ENCODE data around the gene SREBF1. TPM values are rescaled to one million over a fixed set of nuclear protein-coding genes. Genes with fewer than 3 reads are reported as not detected.

The SREBF1 gene
- total and polyA plus RNA-seq, 4 experiments from 2014 or later = 5.0 to 15.5 (median 10.8) TPM

GRCh38 chr17:17780922-17781590, 55.7 kb downstream of the SREBF1 start:
- POLR2A ChIA-PET (ENCODE audit: partially characterized antibody) = no interaction called here
- DNase-seq = peak in 1 of 5 donors; percentile 10
- Mint-ChIP-seq H3K9me3 (no peaks in the 10 kb centered on the region), H3K27ac (peak overlapping the region in 4 of 7 donors; percentile 11 to 75 (median 68)), H3K36me3 (no peaks in the 10 kb centered on the region), H3K4me3 (peak overlapping the region in 7 of 8 donors; percentile 31 to 75 (median 62)), H3K27me3 (no peaks in the 10 kb centered on the region), H3K4me1 (peaks cover 5 to 20% (median 14%) of the 10 kb centered on the region in 4 donors)
- Histone ChIP-seq H3K36me3 (ENCODE audit: insufficient read depth, low read length) (no peaks in the 10 kb centered on the region), H3K4me3 (ENCODE audit: low read length in 2 of 2) (no peak overlapping the region), H3K27me3 (ENCODE audit: insufficient read depth, low read length) (no peaks in the 10 kb centered on the region), H3K27ac (ENCODE audit: low read depth, low read length) (no peak overlapping the region), H3K4me1 (ENCODE audit: insufficient read depth, low read length) (peaks cover 18% of the 10 kb centered on the region), H3K9me3 (ENCODE audit: control insufficient read depth in 1 of 2, low read length in 2 of 2) (no peaks in the 10 kb centered on the region)
- intact Hi-C loops (cut with micrococcal nuclease) = loop anchor here (5.0 kb wide), 1 partner anchor 99 kb away; the partner anchor contains the start of gene RAI1
- CTCF ChIA-PET (ENCODE audit: partially characterized antibody) = no interaction called here

- ChIA-PET POLR2A (ENCODE audit: partially characterized antibody) (interaction anchor here (1.2 kb wide), 1 partner anchor 40 kb away, joined by 3 read pairs; no protein-coding TSS in a partner anchor), CTCF (ENCODE audit: partially characterized antibody) (no interaction called here)
- no peak overlapping the region for H3K4me3 ChIP-seq (ENCODE audit: low read length in 2 of 2)
- no peak overlapping the region for H3K4me3 Mint-ChIP-seq
- H3K9me3 ChIP-seq (ENCODE audit: control insufficient read depth in 1 of 2, low read length in 2 of 2) = no peaks in the 10 kb centered on the region
- peak in 1 of 5 donors; percentile 20 for DNase-seq
- peaks cover 4 to 5% (median 4%) of the 10 kb centered on the region in 4 donors for H3K4me1 Mint-ChIP-seq
- peak overlapping the region in 1 of 7 donors; percentile 47 for H3K27ac Mint-ChIP-seq
- intact Hi-C loops (cut with micrococcal nuclease) = no loop called here
- H3K27me3 ChIP-seq (ENCODE audit: insufficient read depth, low read length) = no peaks in the 10 kb centered on the region
- H3K36me3 ChIP-seq (ENCODE audit: insufficient read depth, low read length) = no peaks in the 10 kb centered on the region
- H3K36me3 Mint-ChIP-seq = no peaks in the 10 kb centered on the region
- H3K27ac ChIP-seq (ENCODE audit: low read depth, low read length) = no peak overlapping the region
- H3K9me3 Mint-ChIP-seq = no peaks in the 10 kb centered on the region
- H3K27me3 Mint-ChIP-seq = no peaks in the 10 kb centered on the region
- H3K4me1 ChIP-seq (ENCODE audit: insufficient read depth, low read length) = peaks cover 8% of the 10 kb centered on the region
These were observed 57.7 kb downstream of the SREBF1 start for GRCh38 chr17:17779015-17779611.

DNA sequence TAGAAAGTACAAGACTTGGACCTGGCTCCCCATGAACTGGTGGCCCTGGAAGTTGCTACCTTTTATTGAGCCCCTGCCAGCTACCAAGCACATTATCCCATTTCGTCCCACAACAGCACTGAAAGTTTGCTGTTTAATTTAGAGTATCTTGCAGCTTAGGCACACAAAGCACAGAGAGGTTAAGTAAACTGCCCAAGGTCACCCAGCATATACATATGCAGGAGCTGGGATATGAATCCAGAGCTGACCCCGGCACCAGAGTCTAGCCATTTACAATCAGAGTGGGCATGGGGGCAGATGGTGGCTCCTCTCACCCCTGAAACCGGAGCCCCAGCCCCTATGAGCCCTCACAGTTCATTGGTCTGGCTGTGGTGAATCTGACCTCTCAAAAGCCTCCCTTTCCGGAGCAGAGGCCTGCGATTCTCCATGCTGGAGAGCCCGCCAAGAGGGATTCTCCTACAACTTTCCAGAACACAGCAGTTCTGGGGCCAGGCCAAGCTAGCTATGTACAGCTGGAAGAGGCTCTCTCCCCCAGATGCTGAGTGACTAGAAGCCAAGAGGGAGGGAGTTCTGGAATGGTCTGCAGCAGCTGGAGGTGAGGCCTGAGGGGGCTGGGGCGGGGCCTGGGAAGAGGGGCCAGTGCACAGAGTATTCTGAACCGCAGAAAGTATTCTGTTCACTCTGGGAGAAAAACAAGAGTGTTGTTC, 58.3 kb downstream of the SREBF1 start:
- no peaks in the 10 kb centered on the region for H3K9me3 Mint-ChIP-seq
- H3K27me3 Mint-ChIP-seq = no peaks in the 10 kb centered on the region
- CTCF ChIA-PET (ENCODE audit: partially characterized antibody) = no interaction called here
- peak overlapping the region in 2 of 7 donors; percentile 7 to 47 for H3K27ac Mint-ChIP-seq
- no peak overlapping the region for H3K4me3 Mint-ChIP-seq
- H3K4me3 ChIP-seq (ENCODE audit: low read length in 2 of 2) = no peak overlapping the region
- no peaks in the 10 kb centered on the region for H3K27me3 ChIP-seq (ENCODE audit: insufficient read depth, low read length)
- H3K36me3 ChIP-seq (ENCODE audit: insufficient read depth, low read length) = no peaks in the 10 kb centered on the region
- H3K9me3 ChIP-seq (ENCODE audit: control insufficient read depth in 1 of 2, low read length in 2 of 2) = no peaks in the 10 kb centered on the region
- peaks cover 2% of the 10 kb centered on the region for H3K4me1 ChIP-seq (ENCODE audit: insufficient read depth, low read length)
- no peaks in the 10 kb centered on the region for H3K36me3 Mint-ChIP-seq
- peaks cover 0 to 2% (median under 1%) of the 10 kb centered on the region in 4 donors for H3K4me1 Mint-ChIP-seq
- no peak overlapping the region for H3K27ac ChIP-seq (ENCODE audit: low read depth, low read length)
- DNase-seq = no peak
- POLR2A ChIA-PET (ENCODE audit: partially characterized antibody) = interaction anchor here (1.2 kb wide), 1 partner anchor 39 kb away, joined by 3 read pairs; no protein-coding TSS in a partner anchor
- intact Hi-C loops (cut with micrococcal nuclease) = no loop called here

DNA sequence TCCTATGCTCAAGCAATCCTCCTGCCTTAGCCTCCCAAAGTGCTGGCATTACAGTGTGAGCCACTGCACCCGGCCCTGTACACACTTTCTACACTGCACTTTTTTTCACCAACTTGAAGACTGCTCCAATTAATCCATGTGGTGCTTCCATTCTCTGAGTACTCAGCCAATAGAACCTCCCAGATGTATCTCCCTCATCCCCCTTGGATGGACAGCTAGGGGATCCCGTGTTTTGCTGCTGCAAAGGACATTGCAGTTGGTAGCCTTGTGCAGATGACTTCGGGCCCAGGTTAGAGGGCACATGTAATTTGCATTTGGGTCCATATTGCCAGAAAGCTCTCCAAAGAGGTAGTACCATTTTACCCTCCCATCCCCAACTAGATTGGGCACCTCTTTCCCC, 59.9 kb downstream of the SREBF1 start:
- intact Hi-C loops (cut with micrococcal nuclease) = no loop called here
- Mint-ChIP-seq H3K27ac (peak overlapping the region in 3 of 7 donors; percentile 22 to 26 (median 24)), H3K9me3 (no peaks in the 10 kb centered on the region), H3K4me3 (no peak overlapping the region), H3K36me3 (no peaks in the 10 kb centered on the region), H3K4me1 (peaks cover 0 to 5% (median 2%) of the 10 kb centered on the region in 4 donors), H3K27me3 (no peaks in the 10 kb centered on the region)
- DNase-seq = no peak
- Histone ChIP-seq H3K27ac (ENCODE audit: low read depth, low read length) (no peak overlapping the region), H3K36me3 (ENCODE audit: insufficient read depth, low read length) (no peaks in the 10 kb centered on the region), H3K4me3 (ENCODE audit: low read length in 2 of 2) (no peak overlapping the region), H3K9me3 (ENCODE audit: control insufficient read depth in 1 of 2, low read length in 2 of 2) (no peaks in the 10 kb centered on the region), H3K4me1 (ENCODE audit: insufficient read depth, low read length) (no peaks in the 10 kb centered on the region), H3K27me3 (ENCODE audit: insufficient read depth, low read length) (no peaks in the 10 kb centered on the region)
- CTCF ChIA-PET (ENCODE audit: partially characterized antibody) = interaction anchor here (1.2 kb wide), 1 partner anchor 142 kb away, joined by 3 read pairs; no protein-coding TSS in a partner anchor
- POLR2A ChIA-PET (ENCODE audit: partially characterized antibody) = no interaction called here

GRCh38 chr17:17774009-17774881, 62.5 kb downstream of the SREBF1 start:
- ChIA-PET CTCF (ENCODE audit: partially characterized antibody) (interaction anchor here (0.5 kb wide), 1 partner anchor 711 kb away, joined by 3 read pairs; no protein-coding TSS in a partner anchor), POLR2A (ENCODE audit: partially characterized antibody) (no interaction called here)
- peaks cover 0 to 5% (median 2%) of the 10 kb centered on the region in 4 donors for H3K4me1 Mint-ChIP-seq
- H3K36me3 ChIP-seq (ENCODE audit: insufficient read depth, low read length) = no peaks in the 10 kb centered on the region
- no peaks in the 10 kb centered on the region for H3K9me3 ChIP-seq (ENCODE audit: control insufficient read depth in 1 of 2, low read length in 2 of 2)
- DNase-seq = no peak
- intact Hi-C loops (cut with micrococcal nuclease) = no loop called here
- H3K27me3 ChIP-seq (ENCODE audit: insufficient read depth, low read length) = no peaks in the 10 kb centered on the region
- H3K4me3 ChIP-seq (ENCODE audit: low read length in 2 of 2) = no peak overlapping the region
- no peak overlapping the region for H3K4me3 Mint-ChIP-seq
- H3K4me1 ChIP-seq (ENCODE audit: insufficient read depth, low read length) = no peaks in the 10 kb centered on the region
- no peaks in the 10 kb centered on the region for H3K36me3 Mint-ChIP-seq
- peak overlapping the region in 2 of 7 donors; percentile 23 to 60 for H3K27ac Mint-ChIP-seq
- H3K27me3 Mint-ChIP-seq = no peaks in the 10 kb centered on the region
- H3K9me3 Mint-ChIP-seq = no peaks in the 10 kb centered on the region
- H3K27ac ChIP-seq (ENCODE audit: low read depth, low read length) = no peak overlapping the region

- H3K4me3 ChIP-seq (ENCODE audit: low read length in 2 of 2) = no peak overlapping the region
- no peaks in the 10 kb centered on the region for H3K4me1 ChIP-seq (ENCODE audit: insufficient read depth, low read length)
- H3K36me3 ChIP-seq (ENCODE audit: insufficient read depth, low read length) = no peaks in the 10 kb centered on the region
- no peaks in the 10 kb centered on the region for H3K9me3 ChIP-seq (ENCODE audit: control insufficient read depth in 1 of 2, low read length in 2 of 2)
- Mint-ChIP-seq H3K27me3 (no peaks in the 10 kb centered on the region), H3K36me3 (no peaks in the 10 kb centered on the region), H3K27ac (peak overlapping the region in 4 of 7 donors; percentile 54 to 88 (median 74)), H3K4me3 (no peak overlapping the region), H3K4me1 (peaks cover 0 to 5% (median 2%) of the 10 kb centered on the region in 4 donors), H3K9me3 (no peaks in the 10 kb centered on the region)
- H3K27me3 ChIP-seq (ENCODE audit: insufficient read depth, low read length) = no peaks in the 10 kb centered on the region
- ChIA-PET CTCF (ENCODE audit: partially characterized antibody) (no interaction called here), POLR2A (ENCODE audit: partially characterized antibody) (no interaction called here)
- intact Hi-C loops (cut with micrococcal nuclease) = no loop called here
- DNase-seq = no peak
- no peak overlapping the region for H3K27ac ChIP-seq (ENCODE audit: low read depth, low read length)
These were observed 64.6 kb downstream of the SREBF1 start for GRCh38 chr17:17772231-17772630.
